ENCODE results near the gene KREMEN1. TPM values are rescaled to one million over a fixed set of nuclear protein-coding genes. Genes with fewer than 3 reads are reported as not detected.
A peak's percentile ranks its signal among the peaks of the same experiment; 100 is the strongest.

Gene KREMEN1
- total and polyA plus RNA-seq, 4 donors: 1.2 to 22.6 (median 3.8) TPM

DNA sequence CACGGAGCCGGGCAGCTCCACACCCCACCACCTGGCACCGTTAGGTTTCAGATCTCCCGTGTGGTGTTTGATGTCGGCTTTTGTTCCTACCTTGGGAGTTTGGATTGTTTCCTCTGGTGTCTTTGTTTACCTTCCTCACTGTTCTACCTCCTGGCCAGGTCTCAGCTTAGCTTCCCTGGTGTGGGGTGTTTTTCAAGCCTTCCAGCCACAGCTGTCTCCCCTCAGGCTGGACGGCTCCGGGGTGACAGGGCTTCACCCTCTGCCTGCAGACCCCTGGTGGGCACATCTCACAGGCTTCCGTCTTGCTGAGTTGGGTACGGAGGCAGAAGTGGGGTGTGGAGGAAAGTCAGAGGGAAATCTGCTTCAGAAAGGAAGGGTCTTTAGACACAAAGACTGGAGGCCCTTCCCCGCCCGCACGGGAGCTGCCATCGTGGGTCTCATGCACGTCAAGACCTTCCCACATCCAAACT, 73.3 kb downstream of the KREMEN1 start (continued):
- TF ChIP-seq, protein P1, sequence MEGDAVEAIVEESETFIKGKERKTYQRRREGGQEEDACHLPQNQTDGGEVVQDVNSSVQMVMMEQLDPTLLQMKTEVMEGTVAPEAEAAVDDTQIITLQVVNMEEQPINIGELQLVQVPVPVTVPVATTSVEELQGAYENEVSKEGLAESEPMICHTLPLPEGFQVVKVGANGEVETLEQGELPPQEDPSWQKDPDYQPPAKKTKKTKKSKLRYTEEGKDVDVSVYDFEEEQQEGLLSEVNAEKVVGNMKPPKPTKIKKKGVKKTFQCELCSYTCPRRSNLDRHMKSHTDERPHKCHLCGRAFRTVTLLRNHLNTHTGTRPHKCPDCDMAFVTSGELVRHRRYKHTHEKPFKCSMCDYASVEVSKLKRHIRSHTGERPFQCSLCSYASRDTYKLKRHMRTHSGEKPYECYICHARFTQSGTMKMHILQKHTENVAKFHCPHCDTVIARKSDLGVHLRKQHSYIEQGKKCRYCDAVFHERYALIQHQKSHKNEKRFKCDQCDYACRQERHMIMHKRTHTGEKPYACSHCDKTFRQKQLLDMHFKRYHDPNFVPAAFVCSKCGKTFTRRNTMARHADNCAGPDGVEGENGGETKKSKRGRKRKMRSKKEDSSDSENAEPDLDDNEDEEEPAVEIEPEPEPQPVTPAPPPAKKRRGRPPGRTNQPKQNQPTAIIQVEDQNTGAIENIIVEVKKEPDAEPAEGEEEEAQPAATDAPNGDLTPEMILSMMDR (IDR thresholded peaks at IDR 0.05; ENCODE audit: low read depth, low read length, missing input control): no peak
- no peak for TF ChIP-seq YY1 (IDR thresholded peaks at IDR 0.05)
- no peak for TF ChIP-seq GABPA (IDR thresholded peaks at IDR 0.05 in 1 of 2, conservative IDR thresholded peaks at IDR 0.05 in 1 of 2)
- TF ChIP-seq TAF1 (conservative IDR thresholded peaks at IDR 0.05): no peak
- TF ChIP-seq FOXA2 (IDR thresholded peaks at IDR 0.05): no peak
- no peak for TF ChIP-seq SP1 (IDR thresholded peaks at IDR 0.05)
- TF ChIP-seq RXRA (IDR thresholded peaks at IDR 0.05): no peak
- TF ChIP-seq NR2F2 (IDR thresholded peaks at IDR 0.05): no peak
- TF ChIP-seq FOXA1 (IDR thresholded peaks at IDR 0.05): no peak
- TF ChIP-seq HNF4A (conservative IDR thresholded peaks at IDR 0.05): no peak

DNA sequence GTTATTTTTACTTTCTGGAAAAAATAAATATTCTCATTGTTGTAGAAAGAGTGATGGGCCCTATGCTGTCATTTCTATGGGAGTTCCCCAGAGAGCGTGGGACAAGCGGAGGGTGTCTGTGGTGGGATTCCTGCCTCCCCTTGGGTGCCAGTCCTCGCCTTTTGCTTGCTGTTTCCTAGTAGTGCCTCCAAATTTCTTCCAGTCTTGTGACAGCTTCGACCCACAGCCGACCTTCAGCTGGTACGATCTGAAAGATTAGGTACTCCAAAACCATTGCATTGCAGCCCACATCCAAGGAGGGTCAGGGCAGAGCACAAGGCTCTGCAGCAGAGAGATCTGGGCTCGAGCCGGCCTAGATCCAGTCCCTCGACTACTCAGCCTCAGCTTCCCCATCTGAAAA, 73.9 kb downstream of the KREMEN1 start:
- H3K4me3 ChIP-seq (ENCODE audit: low read depth in 1 of 3, low read length in 3 of 3): no peak overlapping the region
- TF ChIP-seq TAF1 (conservative IDR thresholded peaks at IDR 0.05) (no peak), YY1 (IDR thresholded peaks at IDR 0.05) (no peak), HNF4A (conservative IDR thresholded peaks at IDR 0.05) (no peak), SP1 (IDR thresholded peaks at IDR 0.05) (no peak), EGR1 (IDR thresholded peaks at IDR 0.05; ENCODE audit: low read depth in 2 of 2) (no peak), JUND (IDR thresholded peaks at IDR 0.05) (no peak), GABPA (IDR thresholded peaks at IDR 0.05 in 1 of 2, conservative IDR thresholded peaks at IDR 0.05 in 1 of 2) (no peak), RXRA (IDR thresholded peaks at IDR 0.05) (no peak), FOXA2 (IDR thresholded peaks at IDR 0.05) (no peak), HNF4G (IDR thresholded peaks at IDR 0.05) (no peak), FOXA1 (IDR thresholded peaks at IDR 0.05) (no peak), RAD21 (IDR thresholded peaks at IDR 0.05) (no peak), REST (IDR thresholded peaks at IDR 0.05) (no peak), NR2F2 (IDR thresholded peaks at IDR 0.05) (no peak), MAX (IDR thresholded peaks at IDR 0.05) (no peak)
- TF ChIP-seq, protein P2, sequence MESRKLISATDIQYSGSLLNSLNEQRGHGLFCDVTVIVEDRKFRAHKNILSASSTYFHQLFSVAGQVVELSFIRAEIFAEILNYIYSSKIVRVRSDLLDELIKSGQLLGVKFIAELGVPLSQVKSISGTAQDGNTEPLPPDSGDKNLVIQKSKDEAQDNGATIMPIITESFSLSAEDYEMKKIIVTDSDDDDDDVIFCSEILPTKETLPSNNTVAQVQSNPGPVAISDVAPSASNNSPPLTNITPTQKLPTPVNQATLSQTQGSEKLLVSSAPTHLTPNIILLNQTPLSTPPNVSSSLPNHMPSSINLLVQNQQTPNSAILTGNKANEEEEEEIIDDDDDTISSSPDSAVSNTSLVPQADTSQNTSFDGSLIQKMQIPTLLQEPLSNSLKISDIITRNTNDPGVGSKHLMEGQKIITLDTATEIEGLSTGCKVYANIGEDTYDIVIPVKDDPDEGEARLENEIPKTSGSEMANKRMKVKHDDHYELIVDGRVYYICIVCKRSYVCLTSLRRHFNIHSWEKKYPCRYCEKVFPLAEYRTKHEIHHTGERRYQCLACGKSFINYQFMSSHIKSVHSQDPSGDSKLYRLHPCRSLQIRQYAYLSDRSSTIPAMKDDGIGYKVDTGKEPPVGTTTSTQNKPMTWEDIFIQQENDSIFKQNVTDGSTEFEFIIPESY (IDR thresholded peaks at IDR 0.05): no peak
- TF ChIP-seq, protein P3, sequence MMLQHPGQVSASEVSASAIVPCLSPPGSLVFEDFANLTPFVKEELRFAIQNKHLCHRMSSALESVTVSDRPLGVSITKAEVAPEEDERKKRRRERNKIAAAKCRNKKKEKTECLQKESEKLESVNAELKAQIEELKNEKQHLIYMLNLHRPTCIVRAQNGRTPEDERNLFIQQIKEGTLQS (IDR thresholded peaks at IDR 0.05): no peak
- TF ChIP-seq, protein P1 (IDR thresholded peaks at IDR 0.05; ENCODE audit: low read depth, low read length, missing input control): no peak
- WGBS: 94% methylated on average over 9 of the region's 9 CpGs
- peaks cover 0 to 8% (median 3%) of the 10 kb centered on the region in 4 donors for H3K36me3 ChIP-seq (ENCODE audit: control insufficient read depth in 4 of 4, insufficient read depth in 3 of 4, low read depth in 1 of 4, low read length in 3 of 4)
- H3K9ac ChIP-seq (ENCODE audit: low read depth in 1 of 2, low read length in 2 of 2): no peak overlapping the region
- DNase-seq (ENCODE audit: low spot score): peak; percentile 24
- H3K4me1 ChIP-seq (ENCODE audit: control insufficient read depth in 4 of 4, insufficient read depth in 4 of 4, low read length in 3 of 4): peaks cover 0 to 4% (median 1%) of the 10 kb centered on the region in 4 donors
- no peaks in the 10 kb centered on the region for H3K9me3 ChIP-seq (ENCODE audit: control insufficient read depth in 4 of 4, low read length in 3 of 4)
- H3K27ac ChIP-seq (ENCODE audit: low read depth in 1 of 2, low read length in 2 of 2): no peak overlapping the region
- H3K27me3 ChIP-seq (ENCODE audit: control insufficient read depth in 4 of 4, insufficient read depth in 4 of 4, low read length in 3 of 4): no peaks in the 10 kb centered on the region

All from liver (tissue), 9 donors.